Diencephalon (tissue), 1 donor: ENCODE results near the gene OR8J1. TPM values are rescaled to one million over a fixed set of nuclear protein-coding genes. Genes with fewer than 3 reads are reported as not detected.

ENCODE experiments used
- total RNA-seq: library from RNA; depleted of rRNA; stranded (reverse); fragments of >200 nt; gene quantifications from one replicate; pipeline ENCODE4 v1.2.3, GENCODE V29; 2014

The OR8J1 gene
- not detected for total RNA-seq

GRCh38 chr11:56353991-56354390, at the start of gene OR8J1:
OR8J1 (plus strand) TSS chr11:56354291; CDS start chr11:56360247, 5,956 bp downstream.

GRCh38 chr11:56314844-56315243, 39.2 kb upstream of the OR8J1 start, which contains the start of gene OR8K3:
OR8K3 (plus strand) TSS chr11:56315144; CDS start chr11:56318307, 3,163 bp downstream.

GRCh38 chr11:56345739-56346138, 8.4 kb upstream of the OR8J1 start, which contains the start of gene OR8K1:
OR8K1 (plus strand) TSS chr11:56346039; CDS start chr11:56346039, 0 bp downstream.

GRCh38 chr11:56375324-56375723, 21.2 kb downstream of the OR8J1 start, which contains the start of gene OR8U1:
OR8U1 (plus strand) TSS chr11:56375624; CDS start chr11:56375624, 0 bp downstream.

Other genes starting within 250 kb of the OR8J1 start
- gene OR8H3, start 231.9 kb upstream of the OR8J1 start, total RNA-seq = not detected
- not detected for gene OR8J3, start 214.1 kb upstream of the OR8J1 start, total RNA-seq
- not detected for gene OR8K5, start 194.0 kb upstream of the OR8J1 start, total RNA-seq
- not detected for gene OR5J2, start 177.7 kb upstream of the OR8J1 start, total RNA-seq
- gene OR5T2, start 120.0 kb upstream of the OR8J1 start, total RNA-seq = not detected
- not detected for gene OR5T3, start 102.0 kb upstream of the OR8J1 start, total RNA-seq
- gene OR5T1, start 80.1 kb upstream of the OR8J1 start, total RNA-seq = not detected
- gene OR8H1, start 62.0 kb upstream of the OR8J1 start, total RNA-seq = not detected
- gene OR8K3, start 39.1 kb upstream of the OR8J1 start, total RNA-seq = not detected
- not detected for gene OR8K1, start 8.3 kb upstream of the OR8J1 start, total RNA-seq
- gene OR8U1, start 21.3 kb downstream of the OR8J1 start, total RNA-seq = not detected
- not detected for gene OR5AL1, start 58.4 kb downstream of the OR8J1 start, total RNA-seq
- gene OR5M3, start 119.1 kb downstream of the OR8J1 start, total RNA-seq = not detected
- not detected for gene OR5M8, start 137.1 kb downstream of the OR8J1 start, total RNA-seq
- gene OR5M11, start 189.0 kb downstream of the OR8J1 start, total RNA-seq = not detected
- not detected for gene OR5M10, start 223.4 kb downstream of the OR8J1 start, total RNA-seq